GM15510 (cell line): ENCODE results near the gene CFAP47.

ENCODE experiments used
- POLR2A ChIP-seq: IDR thresholded peaks from 3 replicates; pipeline ENCODE4 v1.6.1; 2011; ENCODE audit warnings: borderline replicate concordance; ENCODE audit not compliant: insufficient read length; ENCODE audit errors: extremely low read depth

The CFAP47 gene, protein sequence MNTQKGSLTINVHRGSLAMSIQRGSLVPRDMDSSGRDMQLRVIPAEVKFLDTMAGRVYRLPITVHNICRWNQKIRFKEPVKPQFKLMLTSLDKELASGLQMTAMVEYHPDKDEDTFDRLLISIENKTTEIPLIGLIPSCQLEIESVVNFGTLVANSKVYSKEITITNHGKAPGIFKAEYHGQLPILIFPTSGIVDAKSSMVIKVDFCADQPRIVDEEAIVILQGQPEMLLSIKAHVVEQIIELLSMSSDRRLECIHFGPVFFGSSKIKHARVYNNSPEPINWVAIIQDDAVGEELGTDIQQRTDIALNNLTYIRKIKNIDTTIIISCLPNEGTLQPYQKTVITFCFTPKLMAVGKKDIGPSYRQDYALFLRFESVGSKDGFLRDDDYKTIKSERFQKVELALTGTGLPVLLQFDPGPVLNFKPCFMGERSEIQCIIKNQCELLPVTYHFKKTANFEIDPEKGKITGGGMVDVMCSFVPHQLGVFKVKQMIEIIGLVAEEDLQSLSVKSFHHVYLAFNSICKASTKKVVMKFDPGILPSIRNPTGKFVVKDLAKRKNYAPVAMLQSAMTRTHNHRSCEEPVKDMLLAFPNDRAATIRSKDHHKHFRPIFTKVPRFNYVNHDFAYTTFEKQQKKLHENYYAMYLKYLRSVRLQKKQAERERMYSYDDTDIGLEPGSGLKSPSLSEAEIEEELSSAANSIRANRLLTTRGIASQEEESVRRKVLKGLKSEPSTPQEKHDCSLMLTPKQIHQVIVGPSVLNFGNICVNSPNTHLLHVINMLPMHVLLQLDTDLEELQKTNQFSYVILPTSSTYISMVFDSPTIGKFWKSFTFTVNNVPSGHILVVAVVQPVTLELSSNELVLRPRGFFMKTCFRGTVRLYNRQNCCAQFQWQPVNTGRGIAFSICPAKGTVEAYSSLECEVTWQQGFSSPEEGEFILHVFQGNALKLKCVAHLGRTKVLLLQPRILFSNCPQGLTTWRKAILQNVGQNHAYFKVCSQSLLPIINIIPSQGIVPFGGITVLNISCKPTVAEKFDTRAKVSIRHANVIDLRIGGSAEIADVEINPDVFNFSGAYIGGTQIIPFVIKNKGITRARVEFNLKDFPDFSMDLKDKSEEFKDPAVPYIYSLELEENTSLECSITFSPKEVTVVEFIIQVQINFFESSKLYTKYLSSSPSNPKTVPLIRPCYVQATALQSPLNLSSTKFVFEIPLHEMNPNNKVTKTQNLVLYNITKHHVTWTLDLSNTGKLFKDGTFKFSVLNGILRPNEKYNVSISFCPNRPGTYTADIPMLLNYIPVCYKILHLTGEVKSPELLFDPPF (N-terminal part only)

DNA sequence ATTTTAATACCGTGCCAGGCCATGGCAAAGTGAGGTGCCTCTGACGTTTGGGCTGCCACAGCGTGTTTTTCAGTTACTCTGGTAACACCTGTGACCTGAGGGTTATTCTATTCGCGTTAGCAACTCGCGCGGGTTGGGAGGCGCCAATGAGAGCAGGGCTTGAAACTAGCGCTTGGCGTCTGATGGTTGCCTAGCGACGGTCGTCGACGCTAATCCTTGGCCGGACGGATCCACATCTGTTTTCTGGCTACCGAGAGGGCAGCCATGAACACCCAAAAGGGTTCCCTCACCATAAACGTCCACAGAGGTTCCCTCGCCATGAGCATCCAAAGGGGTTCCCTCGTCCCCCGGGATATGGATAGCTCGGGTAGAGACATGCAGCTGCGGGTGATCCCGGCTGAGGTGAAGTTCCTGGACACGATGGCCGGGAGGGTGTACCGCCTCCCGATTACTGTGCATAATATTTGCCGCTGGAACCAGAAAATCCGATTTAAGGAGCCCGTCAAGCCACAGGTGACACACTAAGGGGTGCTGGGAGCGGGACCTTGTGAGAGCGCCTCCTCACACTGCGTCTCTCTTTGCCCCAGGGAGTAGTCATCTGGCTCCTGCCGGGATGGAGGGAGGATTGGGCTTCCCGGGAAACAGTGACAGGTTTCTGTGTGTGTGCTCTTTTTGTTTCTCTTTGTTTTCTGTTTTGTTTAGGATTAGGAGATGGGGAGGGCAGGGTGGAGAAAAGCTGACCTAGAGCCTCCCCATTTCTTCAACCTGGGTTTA, at the start of gene CFAP47:
TSS of gene CFAP47 (plus strand) at position 199 of the 774 bp plus-strand sequence. CDS start at position 265, 66 bp downstream.
- TF ChIP-seq POLR2A, result no peak

DNA sequence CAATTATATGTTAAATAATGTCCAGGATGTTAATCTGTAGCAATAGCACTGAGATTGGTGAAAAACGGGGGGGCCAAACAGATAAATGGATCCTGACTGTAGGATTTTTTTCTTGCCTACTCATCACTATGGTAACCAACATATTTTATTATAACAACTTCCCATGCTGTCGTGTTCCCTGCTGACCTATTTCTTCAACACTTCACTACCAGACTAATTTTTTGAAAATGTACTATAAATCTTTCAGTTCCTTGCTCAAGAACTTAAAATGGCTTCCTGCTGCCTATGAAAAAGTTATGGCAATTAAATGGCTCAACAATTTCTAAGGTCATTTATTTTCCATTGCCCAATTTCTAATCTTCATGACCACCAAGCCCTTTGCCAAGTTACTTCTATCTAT, 38.9 kb upstream of the CFAP47 start:
- TF ChIP-seq POLR2A, result no peak

DNA sequence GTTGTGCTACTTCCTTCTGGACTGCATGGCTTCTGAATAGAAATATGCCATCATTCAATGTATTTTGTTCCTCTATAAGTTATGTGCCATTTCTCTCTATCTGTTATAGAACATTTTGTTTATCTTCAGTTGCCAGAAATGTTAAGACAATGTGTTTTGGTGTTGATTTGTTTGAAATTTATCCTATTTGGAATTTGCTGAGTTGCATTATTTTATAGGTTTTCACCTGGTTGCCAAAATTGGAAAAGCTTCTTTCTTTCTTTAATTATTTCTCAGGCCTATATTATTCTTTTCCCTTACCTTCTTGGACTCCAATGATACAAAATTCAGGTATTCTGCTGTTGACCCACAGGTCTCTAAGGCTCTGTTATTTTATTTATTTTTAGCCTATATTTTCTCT, 33.4 kb upstream of the CFAP47 start:
- no peak for TF ChIP-seq POLR2A

DNA sequence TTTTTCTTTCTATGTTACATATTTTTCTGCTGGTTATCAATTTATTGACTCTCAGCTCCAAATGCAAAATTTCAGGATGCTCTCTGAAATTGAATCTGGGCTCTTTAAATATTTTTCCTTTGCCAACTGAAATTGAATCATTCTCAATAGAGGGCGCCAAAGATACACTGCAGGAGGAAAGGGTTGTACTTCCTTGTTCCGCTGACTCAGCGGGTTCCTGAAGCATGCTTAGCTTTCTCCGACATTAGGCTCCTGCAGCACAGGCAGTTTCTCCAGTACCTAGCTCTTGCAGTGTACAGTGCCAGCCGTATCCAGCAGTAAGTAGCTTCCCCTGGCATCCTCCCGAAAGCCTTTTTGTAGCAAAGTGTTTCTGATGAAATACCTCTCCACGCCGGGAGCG, 28.8 kb upstream of the CFAP47 start:
- no peak for TF ChIP-seq POLR2A

DNA sequence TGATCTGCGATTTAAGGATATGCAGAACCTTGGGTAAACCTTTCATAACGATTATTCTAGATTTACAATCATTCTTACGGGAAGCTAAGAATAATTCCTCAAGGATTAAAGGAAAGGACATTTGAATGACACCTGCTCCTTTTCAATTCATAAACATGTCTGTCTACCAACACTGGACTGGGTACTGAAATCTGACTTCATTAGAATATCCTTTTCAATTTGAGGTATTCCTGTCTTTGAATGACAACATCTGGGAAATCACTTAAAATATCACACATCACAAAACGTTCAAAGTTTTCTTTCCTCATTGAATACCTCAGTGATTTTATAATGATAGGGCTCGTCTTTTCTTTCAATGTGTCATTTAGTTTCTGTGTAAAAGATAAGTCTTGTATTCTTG, 87.7 kb downstream of the CFAP47 start:
- no peak for TF ChIP-seq POLR2A

DNA sequence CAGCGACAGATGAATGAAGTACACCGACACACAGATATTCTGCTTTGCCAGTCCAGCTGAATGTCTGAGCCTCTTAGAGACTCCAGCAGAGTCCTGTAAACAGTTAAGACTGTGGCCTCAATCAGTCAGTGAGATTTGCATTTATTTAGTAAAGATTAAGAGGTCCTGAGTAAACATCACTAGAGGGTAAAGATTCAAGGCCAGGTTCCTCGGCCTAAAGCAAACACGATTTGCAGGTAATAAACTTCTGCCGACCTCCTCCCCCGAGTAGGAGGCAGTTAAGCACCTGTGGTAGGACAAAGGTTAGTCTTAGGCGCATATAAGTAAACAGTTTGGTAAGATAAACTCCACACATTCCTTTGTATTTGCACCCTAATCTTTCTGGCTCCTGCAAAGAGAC, 99.6 kb downstream of the CFAP47 start:
- TF ChIP-seq POLR2A, result no peak

DNA sequence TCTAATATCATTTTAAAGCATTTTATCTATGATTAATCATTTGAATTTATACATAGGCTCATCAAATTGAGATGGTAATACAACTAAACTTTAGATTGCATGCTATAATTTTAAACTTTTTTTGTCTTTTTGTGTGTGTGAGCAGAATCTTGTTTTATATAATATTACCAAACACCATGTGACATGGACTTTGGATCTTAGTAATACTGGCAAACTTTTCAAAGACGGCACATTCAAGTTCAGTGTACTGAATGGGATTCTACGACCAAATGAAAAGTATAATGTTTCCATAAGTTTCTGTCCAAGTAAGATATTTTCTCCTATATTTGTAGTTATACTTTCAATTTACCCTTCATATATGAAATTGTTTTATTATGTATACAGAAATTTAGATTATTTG, 116.0 kb downstream of the CFAP47 start:
- TF ChIP-seq POLR2A, result no peak

DNA sequence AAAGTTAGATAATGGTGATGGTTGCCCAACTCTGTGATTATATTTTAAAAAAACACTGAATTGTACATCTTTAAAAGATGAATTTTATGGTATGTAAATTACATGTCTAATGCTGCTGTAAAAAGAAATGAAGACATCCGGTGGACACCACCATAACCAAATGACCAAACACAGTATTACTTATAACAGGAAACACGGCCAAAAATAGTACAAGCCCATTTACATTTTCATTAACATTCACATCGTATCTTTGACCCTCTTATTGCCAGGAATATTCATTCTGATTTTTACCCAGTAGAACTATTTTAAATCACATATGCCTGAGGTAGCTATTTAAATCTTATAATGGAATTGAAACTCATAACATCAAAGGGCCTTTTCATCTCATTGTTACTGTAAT, 143.2 kb downstream of the CFAP47 start:
- no peak for TF ChIP-seq POLR2A

DNA sequence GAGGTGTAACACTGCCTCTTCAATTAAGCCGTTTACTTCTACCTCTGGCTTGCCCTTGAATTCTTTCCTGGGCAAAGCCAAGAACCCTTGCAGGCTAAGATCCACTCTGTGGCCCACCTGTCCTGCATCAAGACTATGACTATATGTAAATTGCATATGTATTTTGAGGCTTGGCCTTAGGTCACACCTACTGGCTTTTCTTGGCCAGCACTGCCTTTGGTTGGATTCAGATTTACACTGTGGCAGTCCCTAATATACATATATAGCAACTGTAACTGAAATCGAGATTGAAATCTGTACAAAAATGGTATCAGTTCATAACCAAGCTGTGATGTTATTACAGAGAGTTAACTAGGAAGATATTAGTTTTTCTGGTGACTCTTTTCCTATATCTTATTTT, 151.5 kb downstream of the CFAP47 start:
- TF ChIP-seq POLR2A, result no peak

DNA sequence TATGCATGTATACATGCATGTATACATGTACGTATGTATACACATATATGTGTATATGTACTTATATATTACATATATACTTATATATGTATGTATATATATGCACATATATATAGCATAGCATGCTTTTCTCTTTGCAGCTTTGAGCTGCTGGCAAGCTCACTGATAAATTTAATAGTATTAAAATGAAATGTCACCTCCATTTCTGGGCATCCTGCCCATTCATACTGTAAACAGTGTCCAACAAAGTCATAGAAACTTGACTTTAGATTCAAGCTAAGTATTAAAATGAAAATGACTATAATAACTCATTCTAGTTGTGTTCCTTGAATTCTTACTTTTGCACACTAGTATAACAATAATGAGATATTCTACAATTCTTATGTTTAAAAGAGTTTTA, 163.7 kb downstream of the CFAP47 start:
- no peak for TF ChIP-seq POLR2A

DNA sequence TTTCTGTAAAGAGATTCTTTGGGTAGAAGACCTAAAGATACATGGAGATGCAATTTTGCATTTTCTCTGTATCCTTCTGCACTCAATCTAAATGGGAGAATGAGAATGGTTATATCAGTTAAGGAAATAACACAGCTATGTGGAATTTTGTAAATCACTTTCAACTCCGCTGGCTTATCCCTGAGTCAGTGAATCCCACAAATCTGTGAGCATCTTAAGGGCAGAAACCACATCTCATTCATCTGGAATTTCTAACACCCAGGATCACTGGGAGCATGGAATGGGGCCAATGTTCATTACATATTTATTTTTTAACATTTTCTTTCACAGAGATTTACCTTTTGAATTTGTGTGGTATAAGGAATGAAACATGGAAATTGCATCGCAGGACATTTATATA, 167.8 kb downstream of the CFAP47 start:
- TF ChIP-seq POLR2A, result no peak

DNA sequence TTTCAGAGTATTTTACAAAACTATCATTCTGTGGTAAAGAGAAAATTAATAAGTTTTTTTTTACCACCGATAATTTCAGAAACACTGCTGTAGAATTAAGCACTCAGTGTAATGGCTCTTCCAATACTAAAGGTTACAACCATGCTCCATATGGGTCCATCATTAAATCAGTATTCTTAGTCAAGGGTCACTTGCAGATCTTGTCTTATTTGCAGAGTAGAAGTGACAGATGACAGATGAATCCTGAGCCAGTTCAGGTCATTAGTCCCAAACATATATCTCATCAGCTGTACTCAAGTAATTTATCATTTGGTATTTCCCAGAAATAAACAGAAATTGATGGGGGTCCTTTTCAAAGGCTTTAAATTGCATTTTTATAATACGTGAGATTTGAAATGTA, 182.9 kb downstream of the CFAP47 start:
- TF ChIP-seq POLR2A, result no peak

DNA sequence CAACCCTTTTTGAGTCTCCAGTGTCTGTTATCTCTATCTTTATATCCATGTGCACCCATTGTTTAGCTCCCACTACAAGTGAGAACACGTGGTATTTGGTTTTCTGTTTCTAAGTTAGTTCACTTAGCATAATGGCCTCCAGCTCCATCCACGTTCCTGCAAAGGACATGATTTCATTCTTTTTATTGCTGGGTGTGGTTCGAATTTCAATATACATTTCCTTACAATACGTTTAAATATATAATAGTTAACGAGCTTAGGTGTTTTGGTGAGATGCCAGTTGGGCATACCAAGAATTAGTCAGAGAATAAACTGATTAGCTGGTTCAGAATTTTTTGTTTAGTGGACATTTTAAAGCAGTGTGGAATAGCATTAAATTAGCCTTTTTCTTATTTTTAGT, 196.7 kb downstream of the CFAP47 start:
- TF ChIP-seq POLR2A, result no peak

DNA sequence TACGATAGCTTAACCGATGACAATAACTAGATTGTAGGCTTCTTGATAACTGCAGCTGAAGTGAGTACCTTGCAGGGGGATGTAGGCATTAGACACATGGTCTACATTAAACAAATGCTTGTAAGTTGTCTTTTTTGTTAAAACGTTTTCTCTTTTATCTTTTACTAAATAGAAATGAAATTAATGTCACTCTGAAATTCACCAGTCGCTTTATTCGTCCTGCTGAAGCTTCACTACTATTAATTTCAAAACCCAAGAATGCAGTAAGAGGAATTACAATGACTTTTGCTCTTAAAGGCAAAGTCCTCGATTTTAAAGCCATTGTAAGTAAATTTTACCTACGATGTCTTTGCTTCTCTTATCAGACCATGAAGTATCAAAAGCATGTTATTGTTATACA, 239.7 kb downstream of the CFAP47 start:
- TF ChIP-seq POLR2A, result no peak
